HCT116 (cell line): Measurements from ENCODE around the gene IGF2R. TPM values are rescaled to one million over a fixed set of nuclear protein-coding genes. Genes with fewer than 3 reads are reported as not detected.

Source experiments
- ATAC-seq: fragments of 200-7000 bp; cut with Tn5 transposase; 2 replicates; pipeline ENCODE4 v1.9.1; 2020; ENCODE audit warnings: mild to moderate bottlenecking, moderate library complexity
- BruUV-seq: library from RNA; stranded (reverse); fragments of 400-500 nt; replicated peaks from 2 replicates; lab custom pipeline; 2021; lab: Mats Ljungman, UMichigan
- CTCF ChIA-PET: fragments of 300-600 bp; sonication (Branson Sonifier 250); formaldehyde crosslinking; loops from one replicate; lab custom pipeline; 2021; ENCODE audit warnings: antibody characterized with exemption; lab: Charles Lee
- POLR2A ChIA-PET: fragments of 300-600, 350-600 bp; sonication (Branson Sonifier 250); formaldehyde crosslinking; loops from one replicate; lab custom pipeline; 2021; ENCODE audit warnings: antibody characterized with exemption; lab: Charles Lee
- RAD21 ChIA-PET, 2 experiments: fragments of 300-600 bp; sonication (Branson Sonifier 250); formaldehyde crosslinking; loops; one replicate each; lab custom pipeline; 2023; ENCODE audit warnings: low total read pairs in 2 of 2; ENCODE audit not compliant: uncharacterized antibody in 2 of 2, unreplicated experiment in 2 of 2, low non-redundant PET in 1 of 2; lab: Charles Lee
- DNase-seq: peaks from one replicate; pipeline ENCODE4 v3.0.0-alpha.2; 2010; ENCODE audit warnings: low read depth, low spot score
- H2AFZ ChIP-seq: fragments of 200-600 bp; shearing (Covaris generic), sonication (generic); 2 replicates; pipeline ENCODE4 v1.6.1; 2017; ENCODE audit warnings: low read depth, mixed run types, mixed read lengths, antibody characterized with exemption, low read length; ENCODE audit not compliant: poor library complexity, severe bottlenecking
- H3K27ac ChIP-seq: 2 replicates; pipeline ENCODE4 v1.5.1; 2012; ENCODE audit warnings: low read depth, low read length
- H3K27me3 ChIP-seq: fragments of 200-600 bp; sonication (generic); 2 replicates; pipeline ENCODE4 v1.6.1; 2016; ENCODE audit warnings: mixed run types, low read length, mixed read lengths; ENCODE audit not compliant: insufficient read depth
- H3K36me3 ChIP-seq, 2 experiments: fragments of 200-500 bp in 1 of 2; fragments of 200-600 bp in 1 of 2; sonication (Bioruptor generic) in 1 of 2; sonication (generic) in 1 of 2; 2 replicates each; pipeline versions ENCODE4 v1.5.1 to v1.6.1; 2014 to 2016; ENCODE audit warnings: low read length in 2 of 2, inconsistent platforms in 1 of 2, mixed read lengths in 1 of 2, mixed run types in 1 of 2; ENCODE audit not compliant: insufficient read depth in 2 of 2, control insufficient read depth in 1 of 2
- H3K4me1 ChIP-seq, 2 experiments: fragments of 200-600 bp in 1 of 2; sonication (generic) in 1 of 2; 2 replicates each; pipeline versions ENCODE4 v1.5.1 to v1.6.1; 2012 to 2017; ENCODE audit warnings: low read length in 2 of 2, inconsistent platforms in 1 of 2, mild to moderate bottlenecking in 1 of 2, mixed read lengths in 1 of 2, mixed run types in 1 of 2, moderate library complexity in 1 of 2; ENCODE audit not compliant: insufficient read depth in 2 of 2, control insufficient read depth in 1 of 2
- H3K4me2 ChIP-seq: fragments of 200-600 bp; sonication (generic); 2 replicates; pipeline ENCODE4 v1.6.1; 2017; ENCODE audit warnings: mixed run types, low read length, mixed read lengths
- H3K4me3 ChIP-seq, 2 experiments: fragments of 200-600 bp in 1 of 2; sonication (generic) in 1 of 2; replicated peaks in 1 of 2; 2 replicates each; pipeline ENCODE4 v1.5.1; 2011 to 2016; ENCODE audit warnings: low read length in 2 of 2, control low read depth in 1 of 2, low read depth in 1 of 2, mild to moderate bottlenecking in 1 of 2, mixed read lengths in 1 of 2, mixed run types in 1 of 2
- H3K79me2 ChIP-seq: fragments of 200-600 bp; sonication (generic); 2 replicates; pipeline ENCODE4 v1.6.1; 2017; ENCODE audit warnings: mild to moderate bottlenecking, mixed run types, low read length, moderate library complexity, mixed read lengths; ENCODE audit not compliant: insufficient read depth
- H3K9ac ChIP-seq: fragments of 200-600 bp; sonication (generic); 2 replicates; pipeline ENCODE4 v1.6.1; 2016; ENCODE audit warnings: low read length, mixed read lengths
- H3K9me2 ChIP-seq: fragments of 200-600 bp; sonication (generic), shearing (Covaris generic); 2 replicates; pipeline ENCODE4 v1.6.1; 2017; ENCODE audit warnings: mixed run types, mild to moderate bottlenecking, moderate library complexity; ENCODE audit not compliant: insufficient read depth
- H3K9me3 ChIP-seq, 2 experiments: fragments of 200-500 bp in 1 of 2; fragments of 200-600 bp in 1 of 2; sonication (Bioruptor generic) in 1 of 2; sonication (generic) in 1 of 2; 2 replicates each; pipeline ENCODE4 v1.6.1; 2014 to 2017; ENCODE audit warnings: low read length in 2 of 2, mixed read lengths in 2 of 2, inconsistent platforms in 1 of 2, low read depth in 1 of 2, mild to moderate bottlenecking in 1 of 2, mixed run types in 1 of 2, moderate library complexity in 1 of 2; ENCODE audit not compliant: control insufficient read depth in 1 of 2, insufficient read depth in 1 of 2
- H4K20me1 ChIP-seq: fragments of 200-600 bp; sonication (generic), shearing (Covaris generic); 2 replicates; pipeline ENCODE4 v1.6.1; 2017; ENCODE audit warnings: mixed run types, mild to moderate bottlenecking, moderate library complexity; ENCODE audit not compliant: insufficient read depth
- CBX3 ChIP-seq: IDR thresholded peaks from 2 replicates; pipeline ENCODE4 v1.6.1; 2012; ENCODE audit warnings: low read depth
- CEBPB ChIP-seq: IDR thresholded peaks from 2 replicates; pipeline ENCODE4 v1.6.1; 2012; ENCODE audit warnings: low read depth
- EGR1 ChIP-seq: IDR thresholded peaks from 2 replicates; pipeline ENCODE4 v1.6.1; 2012; ENCODE audit warnings: low read depth
- ELF1 ChIP-seq: IDR thresholded peaks from 2 replicates; pipeline ENCODE4 v1.6.1; 2012; ENCODE audit warnings: low read depth, borderline replicate concordance
- EZH2phosphoT487 ChIP-seq: fragments of 200-600 bp; IDR thresholded peaks from 2 replicates; pipeline ENCODE4 v1.6.1; 2018; ENCODE audit warnings: antibody characterized with exemption, borderline replicate concordance
- FOSL1 ChIP-seq: IDR thresholded peaks from 2 replicates; pipeline ENCODE4 v1.6.1; 2012; ENCODE audit warnings: low read depth
- MAX ChIP-seq: IDR thresholded peaks from 2 replicates; pipeline ENCODE4 v1.6.1; 2012
- POLR2A ChIP-seq: IDR thresholded peaks from 2 replicates; pipeline ENCODE4 v1.7.0; 2011; ENCODE audit warnings: borderline replicate concordance; ENCODE audit not compliant: insufficient read depth, insufficient read length; ENCODE audit errors: extremely low read depth
- POLR2AphosphoS5 ChIP-seq: IDR thresholded peaks from 2 replicates; pipeline ENCODE4 v1.6.1; 2011; ENCODE audit warnings: mild to moderate bottlenecking, low read depth, low read length, moderate library complexity
- SRF ChIP-seq: IDR thresholded peaks from 2 replicates; pipeline ENCODE4 v1.6.1; 2012; ENCODE audit warnings: low read depth
- TCF7L2 ChIP-seq: IDR thresholded peaks from 2 replicates; pipeline ENCODE4 v1.7.0; 2011; ENCODE audit warnings: borderline replicate concordance, inconsistent platforms; ENCODE audit not compliant: insufficient read depth, insufficient read length; ENCODE audit errors: extremely low read depth
- YY1 ChIP-seq: IDR thresholded peaks from 2 replicates; pipeline ENCODE4 v1.6.1; 2011; ENCODE audit warnings: low read length, low read depth, moderate library complexity, mild to moderate bottlenecking; ENCODE audit not compliant: insufficient replicate concordance; ENCODE audit errors: extremely low read depth
- ZNF274 ChIP-seq: fragments of 200-500 bp; sonication (Bioruptor generic); IDR thresholded peaks from 2 replicates; pipeline ENCODE4 v1.6.1; 2014; ENCODE audit warnings: mild to moderate bottlenecking, low read depth, low read length, inconsistent platforms
- intact Hi-C: fragments of 100-400 bp; cut with micrococcal nuclease; formaldehyde crosslinking; loops from 2 replicates; pipeline ENCODE4 v1.10.0; 2022
- total RNA-seq: library from RNA; stranded (reverse); gene quantifications from one replicate; pipeline ENCODE4 v1.2.1, GENCODE V29; 2021; ENCODE audit not compliant: unreplicated experiment
- TF ChIP-seq, protein P1 (sequence below): IDR thresholded peaks from 2 replicates; pipeline ENCODE4 v1.6.1; 2012
- TF ChIP-seq, protein P2 (sequence below): IDR thresholded peaks from 2 replicates; pipeline ENCODE4 v1.6.1; 2011; ENCODE audit warnings: mild to moderate bottlenecking, low read length, moderate library complexity; ENCODE audit not compliant: insufficient replicate concordance; ENCODE audit errors: extremely low read depth

The IGF2R gene
- total RNA-seq, 1 experiment from 2014 or later: 37.0 TPM

- Histone ChIP-seq H3K4me3 (no peak overlapping the region), H4K20me1 (no peaks in the 10 kb centered on the region), H3K9me2 (no peaks in the 10 kb centered on the region), H3K9ac (no peak overlapping the region)
- no peak for TF ChIP-seq FOSL1
- no peak for TF ChIP-seq TCF7L2
- TF ChIP-seq POLR2A: no peak
- TF ChIP-seq CBX3: no peak
- TF ChIP-seq, all 23 proteins: peak for 0
- Histone ChIP-seq H3K27ac (no peak overlapping the region), H3K4me1 (peaks cover 8 to 19% of the 10 kb centered on the region in 2 experiments; a peak in 2 of 4 replicates), H2AFZ (no peak overlapping the region), H3K4me2 (no peak overlapping the region), H3K27me3 (no peaks in the 10 kb centered on the region), H3K79me2 (peaks cover 77% of the 10 kb centered on the region), H3K36me3 (no peaks in the 10 kb centered on the region), H3K9me3 (no peaks in the 10 kb centered on the region)
- BruUV-seq: no TSS peak
- ATAC-seq (no peak), DNase-seq (no peak)
- intact Hi-C loops: loop anchor here (5.0 kb wide), 1 partner anchor 175 kb away; no protein-coding TSS in a partner anchor
- RAD21 ChIA-PET: no interaction called here
- CTCF ChIA-PET: no interaction called here
- POLR2A ChIA-PET: interaction anchor here (1.3 kb wide), 1 partner anchor 183 kb away, joined by 3 read pairs; the partner anchor contains the start of genes MRPL18 and TCP1
Measured at GRCh38 chr6:159972506-159973268, 3.8 kb downstream of the IGF2R start.

GRCh38 chr6:159973406-159973805, 4.5 kb downstream of the IGF2R start:
- BruUV-seq: no TSS peak
- no peaks in the 10 kb centered on the region for H4K20me1 ChIP-seq
- peaks cover 5 to 12% of the 10 kb centered on the region in 2 experiments; a peak in 2 of 4 replicates for H3K4me1 ChIP-seq
- no peak overlapping the region for H3K27ac ChIP-seq
- ChIA-PET POLR2A (interaction anchor here (1.3 kb wide), 1 partner anchor 184 kb away, joined by 3 read pairs; the partner anchor contains the start of genes MRPL18 and TCP1), CTCF (no interaction called here), RAD21 (no interaction called here)
- no peak overlapping the region for H3K9ac ChIP-seq
- DNase-seq: no peak
- ATAC-seq: no peak
- H3K4me2 ChIP-seq: no peak overlapping the region
- peaks cover 84% of the 10 kb centered on the region for H3K79me2 ChIP-seq
- intact Hi-C loops: loop anchor here (5.0 kb wide), 1 partner anchor 176 kb away; no protein-coding TSS in a partner anchor
- H3K9me3 ChIP-seq: no peaks in the 10 kb centered on the region
- H3K27me3 ChIP-seq: no peaks in the 10 kb centered on the region
- H2AFZ ChIP-seq: no peak overlapping the region
- H3K36me3 ChIP-seq: no peaks in the 10 kb centered on the region
- H3K4me3 ChIP-seq: no peak overlapping the region
- no peaks in the 10 kb centered on the region for H3K9me2 ChIP-seq
- TF ChIP-seq MAX (no peak), SRF (no peak), ZNF274 (no peak), YY1 (no peak), TCF7L2 (no peak), POLR2AphosphoS5 (no peak), ELF1 (no peak), POLR2A (no peak), EZH2phosphoT487 (no peak), CBX3 (no peak), CEBPB (no peak), EGR1 (no peak)
- TF ChIP-seq, protein P1, sequence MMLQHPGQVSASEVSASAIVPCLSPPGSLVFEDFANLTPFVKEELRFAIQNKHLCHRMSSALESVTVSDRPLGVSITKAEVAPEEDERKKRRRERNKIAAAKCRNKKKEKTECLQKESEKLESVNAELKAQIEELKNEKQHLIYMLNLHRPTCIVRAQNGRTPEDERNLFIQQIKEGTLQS: no peak
- TF ChIP-seq, protein P2, sequence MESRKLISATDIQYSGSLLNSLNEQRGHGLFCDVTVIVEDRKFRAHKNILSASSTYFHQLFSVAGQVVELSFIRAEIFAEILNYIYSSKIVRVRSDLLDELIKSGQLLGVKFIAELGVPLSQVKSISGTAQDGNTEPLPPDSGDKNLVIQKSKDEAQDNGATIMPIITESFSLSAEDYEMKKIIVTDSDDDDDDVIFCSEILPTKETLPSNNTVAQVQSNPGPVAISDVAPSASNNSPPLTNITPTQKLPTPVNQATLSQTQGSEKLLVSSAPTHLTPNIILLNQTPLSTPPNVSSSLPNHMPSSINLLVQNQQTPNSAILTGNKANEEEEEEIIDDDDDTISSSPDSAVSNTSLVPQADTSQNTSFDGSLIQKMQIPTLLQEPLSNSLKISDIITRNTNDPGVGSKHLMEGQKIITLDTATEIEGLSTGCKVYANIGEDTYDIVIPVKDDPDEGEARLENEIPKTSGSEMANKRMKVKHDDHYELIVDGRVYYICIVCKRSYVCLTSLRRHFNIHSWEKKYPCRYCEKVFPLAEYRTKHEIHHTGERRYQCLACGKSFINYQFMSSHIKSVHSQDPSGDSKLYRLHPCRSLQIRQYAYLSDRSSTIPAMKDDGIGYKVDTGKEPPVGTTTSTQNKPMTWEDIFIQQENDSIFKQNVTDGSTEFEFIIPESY: no peak
